ENCODE results near the gene CDHR1. TPM values are rescaled to one million over a fixed set of nuclear protein-coding genes. Genes with fewer than 3 reads are reported as not detected.

CDHR1 gene
- total and polyA plus RNA-seq, 2 of the 8 experiments (the other 6 are each of a cell fraction or from before 2014, with no cell fraction given) = 3.9 to 10.5 TPM

GRCh38 chr10:84235096-84235495, 40.8 kb downstream of the CDHR1 start:
- CTCF ChIA-PET (ENCODE audit: partially characterized antibody) = interaction anchor here (1.0 to 3.1 kb wide), 3 partner anchors 12 to 305 kb away, joined by 3 to 44 read pairs (median 5); partner anchors contain the start of gene RGR
- no peak overlapping the region for H4K5ac ChIP-seq (ENCODE audit: insufficient read length, low read depth, low read length)
- WGBS, 2 experiments (ENCODE audit: extremely low coverage in 1 of 2, insufficient coverage in 1 of 2, insufficient read length in 1 of 2, insufficient replicate concordance in 2 of 2, low coverage in 1 of 2, low lambda C conversion rate in 2 of 2, missing lambda C conversion rate in 1 of 2) = 84% methylated on average over 4 of the region's 4 CpGs; no CpG with 5 or more reads in 1 of the 2 experiments
- TF ChIP-seq RAD21 (IDR thresholded peaks at IDR 0.05 in 1 of 2, conservative IDR thresholded peaks at IDR 0.05 in 1 of 2; ENCODE audit: low read depth in 2 of 2, low read length in 2 of 2) (no peak), CREB1 (IDR thresholded peaks at IDR 0.05) (no peak), SIN3A (conservative IDR thresholded peaks at IDR 0.05 in 1 of 2, IDR thresholded peaks at IDR 0.05 in 1 of 2; ENCODE audit: low read depth in 1 of 2, low read length in 2 of 2) (no peak), CTBP2 (IDR thresholded peaks at IDR 0.05; ENCODE audit: borderline replicate concordance, insufficient read depth, insufficient read length, low read length) (no peak), RFX5 (IDR thresholded peaks at IDR 0.05; ENCODE audit: borderline replicate concordance, low read depth, low read length) (no peak), CBX8 (IDR thresholded peaks at IDR 0.05; ENCODE audit: borderline replicate concordance, low read depth, low read length) (no peak), TCF12 (IDR thresholded peaks at IDR 0.05; ENCODE audit: low read depth, low read length) (no peak), TAF1 (IDR thresholded peaks at IDR 0.05; ENCODE audit: low read depth, low read length) (no peak), KDM5A (IDR thresholded peaks at IDR 0.05; ENCODE audit: low read length) (no peak), BACH1 (IDR thresholded peaks at IDR 0.05; ENCODE audit: low read length) (no peak), POLR2A (IDR thresholded peaks at IDR 0.05; ENCODE audit: control extremely low read depth in 1 of 2, low read depth in 2 of 2, low read length in 2 of 2) (no peak), USF2 (IDR thresholded peaks at IDR 0.05; ENCODE audit: low read length) (no peak)

More at GRCh38 chr10:84235096-84235495, 40.8 kb downstream of the CDHR1 start:
- Histone ChIP-seq H2BK12ac (ENCODE audit: low read depth, low read length) (no peak overlapping the region), H2AFZ (ENCODE audit: low read length) (no peak overlapping the region), H3K23me2 (ENCODE audit: low read depth, low read length) (no peaks in the 10 kb centered on the region), H3K4me1 (replicated peaks in 1 of 4; ENCODE audit: control insufficient read depth in 3 of 4, insufficient read depth in 4 of 4, low read length in 3 of 4) (peaks cover 0 to 2% (median 0%) of the 10 kb centered on the region in 4 experiments; a peak in 3 of 7 replicates), H3K9me3 (ENCODE audit: insufficient read depth in 2 of 2, low read depth in 1 of 2, low read length in 1 of 2) (no peaks in the 10 kb centered on the region), H3K36me3 (ENCODE audit: control insufficient read depth in 2 of 4, insufficient read depth in 4 of 4, low read length in 3 of 4) (no peaks in the 10 kb centered on the region), H4K20me1 (replicated peaks in 1 of 2; ENCODE audit: control insufficient read depth in 1 of 2, insufficient read depth in 2 of 2, low read length in 2 of 2) (no peaks in the 10 kb centered on the region), H2BK20ac (ENCODE audit: low read length) (no peak overlapping the region), H2AK5ac (ENCODE audit: low read depth, low read length) (no peak overlapping the region), H4K91ac (replicated peaks; ENCODE audit: insufficient read length, low read length) (no peak overlapping the region), H3K18ac (ENCODE audit: extremely low read depth, low read length) (no peak overlapping the region), H3K4me2 (ENCODE audit: insufficient read depth in 1 of 2, low read depth in 2 of 2, low read length in 2 of 2) (no peak overlapping the region), H3K14ac (ENCODE audit: insufficient read length) (no peak overlapping the region), H3K79me2 (ENCODE audit: control insufficient read depth in 1 of 2, insufficient read depth in 2 of 2, low read length in 2 of 2) (no peaks in the 10 kb centered on the region), H3K4ac (replicated peaks; ENCODE audit: insufficient read length, low read depth, low read length) (no peak overlapping the region), H3K4me3 (ENCODE audit: extremely low read depth in 1 of 4, insufficient read depth in 2 of 4, low read depth in 3 of 4, low read length in 4 of 4) (no peak overlapping the region), H2BK5ac (ENCODE audit: low read depth, low read length) (no peak overlapping the region), H3K23ac (ENCODE audit: insufficient read length) (no peak overlapping the region), H2BK15ac (ENCODE audit: low read length) (no peak overlapping the region), H3K56ac (replicated peaks; ENCODE audit: insufficient read length, low read depth, low read length) (no peak overlapping the region), H3K79me1 (ENCODE audit: low read depth, low read length) (no peaks in the 10 kb centered on the region), H4K8ac (ENCODE audit: extremely low read depth, insufficient read depth, low read length) (no peak overlapping the region), H2BK120ac (replicated peaks; ENCODE audit: low read depth, low read length) (no peak overlapping the region), H3K9ac (replicated peaks in 1 of 4; ENCODE audit: extremely low read depth in 1 of 4, low read depth in 3 of 4, low read length in 3 of 4) (no peak overlapping the region), H3K27ac (ENCODE audit: low read depth, low read length) (no peak overlapping the region), H3K27me3 (replicated peaks in 1 of 4; ENCODE audit: control insufficient read depth in 3 of 4, extremely low read depth in 1 of 4, insufficient read depth in 3 of 4, low read length in 3 of 4) (peaks cover 0 to 10% (median 7%) of the 10 kb centered on the region in 4 experiments; a peak in 5 of 7 replicates)
- FAIRE-seq (no peak), DNase-seq (ENCODE audit: low read depth in 1 of 2, low spot score in 2 of 2) (no peak)
- POLR2A ChIA-PET (ENCODE audit: partially characterized antibody) = no interaction called here

Measured in H1 (cell line).